GM12892 (cell line): ENCODE data around the gene RXRB.

Experiments used
- POLR2A ChIP-seq: IDR thresholded peaks from 2 replicates; pipeline ENCODE4 v1.6.1; 2011; ENCODE audit warnings: low read depth, low read length, control low read depth
- POLR2AphosphoS5 ChIP-seq: IDR thresholded peaks from 2 replicates; pipeline ENCODE4 v1.6.1; 2011; ENCODE audit warnings: low read depth, low read length, control low read depth
- TAF1 ChIP-seq: IDR thresholded peaks from 2 replicates; pipeline ENCODE4 v1.6.1; 2011; ENCODE audit warnings: low read depth, mild to moderate bottlenecking, control low read depth, low read length, borderline replicate concordance

DNA sequence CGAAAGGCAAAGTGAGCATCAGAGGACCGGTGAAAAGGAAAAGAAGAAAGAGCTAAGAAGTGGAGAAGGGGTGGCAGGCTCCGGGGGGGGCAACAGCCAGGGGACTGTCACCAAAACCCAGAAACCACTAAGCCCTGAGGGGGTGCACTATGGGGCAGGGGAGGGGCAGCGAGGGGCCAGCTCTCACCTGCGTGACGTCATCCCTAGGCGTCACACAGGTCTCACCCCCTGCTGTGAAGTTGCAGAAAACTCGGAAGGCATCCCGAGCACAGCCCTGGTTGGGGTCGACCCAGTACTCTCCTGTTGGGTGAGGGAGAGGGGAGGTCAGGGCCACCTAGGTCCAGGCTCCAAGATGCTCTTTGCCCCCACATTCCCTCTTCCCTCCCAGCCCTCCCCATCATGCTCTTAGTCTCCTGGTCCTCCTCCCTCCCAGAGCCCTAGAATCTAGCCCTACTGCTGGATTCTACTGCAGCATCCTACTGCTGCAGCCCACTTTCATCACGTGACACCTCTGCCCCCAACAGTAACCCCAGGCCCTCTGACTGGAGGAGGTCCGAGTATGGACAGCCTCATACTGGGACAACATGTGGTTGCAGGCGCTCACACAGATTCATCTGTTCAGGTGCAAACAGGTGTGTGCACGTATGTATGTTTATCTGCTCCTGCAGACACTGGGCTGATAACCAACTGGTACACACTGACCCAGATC lies 35.6 kb downstream of the RXRB start:
- TF ChIP-seq POLR2AphosphoS5: no peak
- no peak for TF ChIP-seq POLR2A
- no peak for TF ChIP-seq TAF1
